SK-N-SH (cell line): ENCODE measurements around the gene GANC. TPM values are rescaled to one million over a fixed set of nuclear protein-coding genes. Genes with fewer than 3 reads are reported as not detected.

Experiments
- CTCF ChIA-PET: fragments of 300-600, 350-600 bp; formaldehyde crosslinking; extraction: SDS; loops from one replicate; lab custom pipeline; 2021; lab: Yijun Ruan, JAX
- POLR2A ChIA-PET: fragments of 350-600 bp; sonication (Branson Sonifier 250); formaldehyde crosslinking; extraction: SDS; loops from one replicate; lab custom pipeline; 2020; ENCODE audit warnings: antibody characterized with exemption, inconsistent platforms; lab: Yijun Ruan, JAX
- DNase-seq: peaks from one replicate; pipeline ENCODE4 v3.0.0; 2012
- H2AFZ ChIP-seq: fragments of 200-600 bp; sonication (generic); 2 replicates; pipeline ENCODE4 v1.8.1; 2016; ENCODE audit warnings: antibody characterized with exemption, mild to moderate bottlenecking, low read depth
- H3F3A ChIP-seq: fragments of 200-600 bp; sonication (generic); replicated peaks from 2 replicates; pipeline ENCODE3; 2016; ENCODE audit warnings: antibody characterized with exemption, mild to moderate bottlenecking; ENCODE audit not compliant: insufficient read depth
- H3K27ac ChIP-seq, 2 experiments: fragments of 200-500 bp in 1 of 2; fragments of 200-600 bp in 1 of 2; sonication (Bioruptor generic) in 1 of 2; sonication (generic), shearing (Covaris generic) in 1 of 2; 2 replicates each; pipeline versions ENCODE4 v1.5.1 to v1.6.1; 2014 to 2016; ENCODE audit warnings: low read depth in 2 of 2, inconsistent platforms in 1 of 2, low read length in 1 of 2, mild to moderate bottlenecking in 1 of 2, mixed read lengths in 1 of 2
- H3K27me3 ChIP-seq: fragments of 200-600 bp; sonication (generic), shearing (Covaris generic); 2 replicates; pipeline ENCODE4 v1.6.1; 2016; ENCODE audit warnings: mixed run types; ENCODE audit not compliant: insufficient read depth
- H3K36me3 ChIP-seq, 2 experiments: fragments of 200-500 bp in 1 of 2; fragments of 200-600 bp in 1 of 2; sonication (Bioruptor generic) in 1 of 2; sonication (generic) in 1 of 2; replicated peaks in 1 of 2; 2 replicates each; pipeline versions ENCODE3 to v1.5.1; 2014 to 2016; ENCODE audit warnings: low read length in 1 of 2, mild to moderate bottlenecking in 1 of 2; ENCODE audit not compliant: insufficient read depth in 2 of 2, control insufficient read depth in 1 of 2
- H3K4me1 ChIP-seq, 2 experiments: fragments of 200-500 bp in 1 of 2; fragments of 200-600 bp in 1 of 2; sonication (Bioruptor generic) in 1 of 2; sonication (generic), shearing (Covaris generic) in 1 of 2; 2 replicates each; pipeline versions ENCODE4 v1.5.1 to v1.6.1; 2014 to 2016; ENCODE audit warnings: low read depth in 1 of 2, low read length in 1 of 2, mixed run types in 1 of 2; ENCODE audit not compliant: insufficient read depth in 2 of 2, control insufficient read depth in 1 of 2
- H3K4me2 ChIP-seq: fragments of 200-600 bp; sonication (generic), shearing (Covaris generic); 2 replicates; pipeline ENCODE4 v1.6.1; 2017; ENCODE audit warnings: mixed run types
- H3K4me3 ChIP-seq, 2 experiments: fragments of 200-500 bp in 1 of 2; fragments of 200-600 bp in 1 of 2; sonication (Bioruptor generic) in 1 of 2; sonication (generic), shearing (Covaris generic) in 1 of 2; 2 replicates each; pipeline versions ENCODE4 v1.5.1 to v1.8.1; 2014 to 2016; ENCODE audit warnings: low read depth in 2 of 2, inconsistent platforms in 1 of 2, low read length in 1 of 2, mild to moderate bottlenecking in 1 of 2, mixed read lengths in 1 of 2, moderate library complexity in 1 of 2
- H3K79me2 ChIP-seq: fragments of 200-600 bp; sonication (generic); 2 replicates; pipeline ENCODE4 v1.8.1; 2017; ENCODE audit warnings: mild to moderate bottlenecking; ENCODE audit not compliant: insufficient read depth
- H3K9ac ChIP-seq: fragments of 200-600 bp; sonication (generic); 2 replicates; pipeline ENCODE4 v1.6.1; 2017; ENCODE audit warnings: mixed run types
- H3K9me2 ChIP-seq: fragments of 200-600 bp; sonication (generic); 2 replicates; pipeline ENCODE4 v1.6.1; 2017; ENCODE audit warnings: mixed run types
- H3K9me3 ChIP-seq: fragments of 200-600 bp; sonication (generic); 2 replicates; pipeline ENCODE4 v1.6.1; 2017; ENCODE audit warnings: mixed run types, mild to moderate bottlenecking, moderate library complexity
- H4K20me1 ChIP-seq: fragments of 200-600 bp; sonication (generic); 2 replicates; pipeline ENCODE4 v1.6.1; 2017; ENCODE audit warnings: mild to moderate bottlenecking, mixed run types; ENCODE audit not compliant: insufficient read depth
- EP300 ChIP-seq, 2 experiments: IDR thresholded peaks; 2 replicates each; pipeline versions ENCODE4 v1.4.0 to v1.6.1; 2012; ENCODE audit warnings: borderline replicate concordance in 1 of 2, low read depth in 1 of 2, low read length in 1 of 2
- FOSL2 ChIP-seq: IDR thresholded peaks from 2 replicates; pipeline ENCODE4 v1.4.0; 2012; ENCODE audit warnings: low read depth, mild to moderate bottlenecking, moderate library complexity, borderline replicate concordance
- JUND ChIP-seq: IDR thresholded peaks from 2 replicates; pipeline ENCODE4 v1.4.0; 2012
- MXI1 ChIP-seq: IDR thresholded peaks from 2 replicates; pipeline ENCODE4 v1.6.1; 2012; ENCODE audit warnings: mild to moderate bottlenecking, low read depth, low read length, improper control_type of control experiment
- NRF1 ChIP-seq: IDR thresholded peaks from 2 replicates; pipeline ENCODE4 v1.6.1; 2012; ENCODE audit warnings: low read depth, mild to moderate bottlenecking, low read length
- POLR2AphosphoS5 ChIP-seq: IDR thresholded peaks from 2 replicates; pipeline ENCODE4 v1.6.1; 2012; ENCODE audit warnings: low read depth, low read length
- RAD21 ChIP-seq: IDR thresholded peaks from 2 replicates; pipeline ENCODE4 v1.6.1; 2012; ENCODE audit warnings: mild to moderate bottlenecking, low read length
- RCOR1 ChIP-seq: fragments of 150-350 bp; IDR thresholded peaks from 2 replicates; pipeline ENCODE4 v1.6.1; 2017; ENCODE audit warnings: antibody characterized with exemption, low read length
- REST ChIP-seq: IDR thresholded peaks from 2 replicates; pipeline ENCODE4 v1.6.1; 2012; ENCODE audit warnings: mild to moderate bottlenecking, low read depth, low read length, moderate library complexity
- TEAD4 ChIP-seq: IDR thresholded peaks from 2 replicates; pipeline ENCODE4 v1.4.0; 2012; ENCODE audit warnings: mild to moderate bottlenecking, borderline replicate concordance; ENCODE audit not compliant: insufficient read depth
- YY1 ChIP-seq: IDR thresholded peaks from 2 replicates; pipeline ENCODE4 v1.4.0; 2012; ENCODE audit warnings: low read depth, mild to moderate bottlenecking
- ZBTB33 ChIP-seq: IDR thresholded peaks from 2 replicates; pipeline ENCODE4 v1.4.0; 2012; ENCODE audit warnings: low read depth, borderline replicate concordance
- WGBS: methylation state at CpG from one replicate; pipeline ENCODE4 v1.1.6; 2017; ENCODE audit warnings: low lambda C conversion rate; 5-methylcytosine and 5-hydroxymethylcytosine counted together
- polyA plus RNA-seq, 3 experiments: library from polyadenylated mRNA; depleted of rRNA; stranded (reverse); fragments of >200 nt; gene quantifications; 2 replicates each; pipeline ENCODE4 v1.2.3, GENCODE V29; 2012
- TF ChIP-seq, protein P1 (sequence below): IDR thresholded peaks from 2 replicates; pipeline ENCODE4; 2012
- TF ChIP-seq, protein P2 (sequence below): fragments of 150-350 bp; IDR thresholded peaks from 2 replicates; pipeline ENCODE4 v1.6.1; 2016; ENCODE audit warnings: mild to moderate bottlenecking, low read depth, low read length

Gene GANC
- polyA plus RNA-seq, 1 of the 3 experiments (the other 2 are of a cell fraction): 6.8 TPM

- H3F3A ChIP-seq: peaks cover 4% of the 10 kb centered on the region
- no peak overlapping the region for H3K4me3 ChIP-seq
- H3K9me3 ChIP-seq: no peaks in the 10 kb centered on the region
- POLR2A ChIA-PET: no interaction called here
- H3K4me2 ChIP-seq: no peak overlapping the region
- no peaks in the 10 kb centered on the region for H3K4me1 ChIP-seq
- DNase-seq: no peak
- H4K20me1 ChIP-seq: no peaks in the 10 kb centered on the region; the same call in 1 of the 2 replicates
- no peak overlapping the region for H3K27ac ChIP-seq
- no peaks in the 10 kb centered on the region for H3K27me3 ChIP-seq
- H2AFZ ChIP-seq: no peak overlapping the region
- TF ChIP-seq REST (no peak), FOSL2 (no peak), ZBTB33 (no peak), POLR2AphosphoS5 (no peak)
- TF ChIP-seq, protein P1, sequence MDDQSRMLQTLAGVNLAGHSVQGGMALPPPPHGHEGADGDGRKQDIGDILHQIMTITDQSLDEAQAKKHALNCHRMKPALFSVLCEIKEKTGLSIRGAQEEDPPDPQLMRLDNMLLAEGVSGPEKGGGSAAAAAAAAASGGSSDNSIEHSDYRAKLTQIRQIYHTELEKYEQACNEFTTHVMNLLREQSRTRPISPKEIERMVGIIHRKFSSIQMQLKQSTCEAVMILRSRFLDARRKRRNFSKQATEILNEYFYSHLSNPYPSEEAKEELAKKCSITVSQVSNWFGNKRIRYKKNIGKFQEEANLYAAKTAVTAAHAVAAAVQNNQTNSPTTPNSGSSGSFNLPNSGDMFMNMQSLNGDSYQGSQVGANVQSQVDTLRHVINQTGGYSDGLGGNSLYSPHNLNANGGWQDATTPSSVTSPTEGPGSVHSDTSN: no peak
- CTCF ChIA-PET: interaction anchor here (0.9 kb wide), 1 partner anchor 18 kb away, joined by 3 read pairs; no protein-coding TSS in a partner anchor
- 96% methylated on average over 5 of the region's 5 CpGs for WGBS
- H3K9ac ChIP-seq: no peak overlapping the region
- H3K36me3 ChIP-seq: peaks cover 56 to 81% of the 10 kb centered on the region in 2 experiments
- no peaks in the 10 kb centered on the region for H3K9me2 ChIP-seq
- peaks cover 77% of the 10 kb centered on the region for H3K79me2 ChIP-seq
These were observed 8.2 kb upstream of the GANC start for GRCh38 chr15:42264795-42265194.

GRCh38 chr15:42267286-42267685 is 5.7 kb upstream of the GANC start:
- H4K20me1 ChIP-seq: peaks cover 14% of the 10 kb centered on the region; the same call in 1 of the 2 replicates
- no peak overlapping the region for H3K4me3 ChIP-seq
- peaks cover 7% of the 10 kb centered on the region for H3F3A ChIP-seq
- peaks cover 90% of the 10 kb centered on the region for H3K79me2 ChIP-seq
- H3K27ac ChIP-seq: no peak overlapping the region
- H3K27me3 ChIP-seq: no peaks in the 10 kb centered on the region
- H3K9me3 ChIP-seq: no peaks in the 10 kb centered on the region
- POLR2A ChIA-PET: interaction anchor here (0.6 kb wide), 1 partner anchor 29 kb away, joined by 3 read pairs; no protein-coding TSS in a partner anchor
- H3K36me3 ChIP-seq: peaks cover 43 to 72% of the 10 kb centered on the region in 2 experiments
- no peak overlapping the region for H2AFZ ChIP-seq
- CTCF ChIA-PET: interaction anchor here (1.0 kb wide), 1 partner anchor 15 kb away, joined by 3 read pairs; no protein-coding TSS in a partner anchor
- DNase-seq: no peak
- H3K4me2 ChIP-seq: no peak overlapping the region
- H3K9me2 ChIP-seq: no peaks in the 10 kb centered on the region
- no peak overlapping the region for H3K9ac ChIP-seq
- H3K4me1 ChIP-seq: peaks cover 0 to 4% of the 10 kb centered on the region in 2 experiments; a peak in 2 of 4 replicates
- TF ChIP-seq ZBTB33 (no peak), RCOR1 (no peak), JUND (no peak), FOSL2 (no peak), NRF1 (no peak), EP300 (IDR thresholded peaks at IDR 0.05; ENCODE audit: borderline replicate concordance in 1 of 2, low read depth in 1 of 2, low read length in 1 of 2) (no peak), RAD21 (no peak), TEAD4 (no peak), YY1 (no peak), POLR2AphosphoS5 (no peak), MXI1 (no peak)
- TF ChIP-seq, protein P1: no peak
- TF ChIP-seq, protein P2, sequence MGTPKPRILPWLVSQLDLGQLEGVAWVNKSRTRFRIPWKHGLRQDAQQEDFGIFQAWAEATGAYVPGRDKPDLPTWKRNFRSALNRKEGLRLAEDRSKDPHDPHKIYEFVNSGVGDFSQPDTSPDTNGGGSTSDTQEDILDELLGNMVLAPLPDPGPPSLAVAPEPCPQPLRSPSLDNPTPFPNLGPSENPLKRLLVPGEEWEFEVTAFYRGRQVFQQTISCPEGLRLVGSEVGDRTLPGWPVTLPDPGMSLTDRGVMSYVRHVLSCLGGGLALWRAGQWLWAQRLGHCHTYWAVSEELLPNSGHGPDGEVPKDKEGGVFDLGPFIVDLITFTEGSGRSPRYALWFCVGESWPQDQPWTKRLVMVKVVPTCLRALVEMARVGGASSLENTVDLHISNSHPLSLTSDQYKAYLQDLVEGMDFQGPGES: no peak
